Muscle layer of colon (tissue), 2 donors: ENCODE data around the gene TPRX1.

Source experiments
- H3K27ac ChIP-seq: one replicate; pipeline ENCODE4 v1.7.0; 2013; ENCODE audit warnings: low read depth, mild to moderate bottlenecking, low read length, moderate library complexity
- H3K27me3 ChIP-seq, 2 donors: one replicate each; pipeline ENCODE4 v1.7.0; 2013; ENCODE audit warnings: low read length in 2 of 2, mild to moderate bottlenecking in 2 of 2; ENCODE audit not compliant: insufficient read depth in 2 of 2, control insufficient read depth in 1 of 2
- H3K36me3 ChIP-seq: one replicate; pipeline ENCODE4 v1.7.0; 2013; ENCODE audit warnings: mild to moderate bottlenecking, low read length; ENCODE audit not compliant: insufficient read depth
- H3K4me1 ChIP-seq: one replicate; pipeline ENCODE4 v1.7.0; 2013; ENCODE audit warnings: mild to moderate bottlenecking, low read length; ENCODE audit not compliant: insufficient read depth
- H3K4me3 ChIP-seq, 2 donors: one replicate each; pipeline ENCODE4 v1.7.0; 2013; ENCODE audit warnings: low read length in 2 of 2, low read depth in 1 of 2, mild to moderate bottlenecking in 1 of 2, moderate library complexity in 1 of 2
- H3K9ac ChIP-seq: one replicate; pipeline ENCODE4 v1.7.0; 2013; ENCODE audit warnings: low read length
- H3K9me3 ChIP-seq: one replicate; pipeline ENCODE4 v1.7.0; 2013; ENCODE audit warnings: mild to moderate bottlenecking, low read length
- donor health status: abdominal sarcoma.
- donor health status: Adenocarcinoma of cecum.

The TPRX1 gene

GRCh38 chr19:47755762-47756626, 48.4 kb downstream of the TPRX1 start:
- H3K4me1 ChIP-seq, result no peaks in the 10 kb centered on the region
- H3K36me3 ChIP-seq, result peaks cover 70% of the 10 kb centered on the region
- H3K4me3 ChIP-seq, result no peak overlapping the region
- H3K27ac ChIP-seq, result no peak overlapping the region
- no peaks in the 10 kb centered on the region for H3K27me3 ChIP-seq
- no peak overlapping the region for H3K9ac ChIP-seq
- H3K9me3 ChIP-seq, result no peaks in the 10 kb centered on the region

GRCh38 chr19:47755065-47755761, 49.1 kb downstream of the TPRX1 start:
- Histone ChIP-seq H3K27ac (no peak overlapping the region), H3K27me3 (no peaks in the 10 kb centered on the region), H3K4me1 (no peaks in the 10 kb centered on the region), H3K9me3 (no peaks in the 10 kb centered on the region), H3K4me3 (no peak overlapping the region), H3K36me3 (peaks cover 77% of the 10 kb centered on the region), H3K9ac (no peak overlapping the region)

- H3K4me3 ChIP-seq, result no peak overlapping the region
- H3K9ac ChIP-seq, result no peak overlapping the region
- H3K9me3 ChIP-seq, result no peaks in the 10 kb centered on the region
- no peaks in the 10 kb centered on the region for H3K4me1 ChIP-seq
- H3K36me3 ChIP-seq, result peaks cover 85% of the 10 kb centered on the region
- no peak overlapping the region for H3K27ac ChIP-seq
- H3K27me3 ChIP-seq, result no peaks in the 10 kb centered on the region
Observed at GRCh38 chr19:47754206-47755064, 49.9 kb downstream of the TPRX1 start.

GRCh38 chr19:47752440-47753211, 51.7 kb downstream of the TPRX1 start:
- Histone ChIP-seq H3K27me3 (no peaks in the 10 kb centered on the region), H3K9ac (no peak overlapping the region), H3K4me3 (no peak overlapping the region), H3K36me3 (peaks cover 83% of the 10 kb centered on the region), H3K4me1 (no peaks in the 10 kb centered on the region), H3K9me3 (no peaks in the 10 kb centered on the region), H3K27ac (no peak overlapping the region)
